NCI-H128 (cell line): ENCODE measurements around the gene ANO4.
"Not testable (repeated sequence)": the region's sequence is repeated elsewhere in the genome, so short reads cannot be mapped to it uniquely, and the experiment has no call there.

ENCODE experiments used
- DNase-seq: peaks from one replicate; lab custom pipeline; 2025; ENCODE audit not compliant: unreplicated experiment; lab: John Stamatoyannopoulos, UW

The ANO4 gene

DNA sequence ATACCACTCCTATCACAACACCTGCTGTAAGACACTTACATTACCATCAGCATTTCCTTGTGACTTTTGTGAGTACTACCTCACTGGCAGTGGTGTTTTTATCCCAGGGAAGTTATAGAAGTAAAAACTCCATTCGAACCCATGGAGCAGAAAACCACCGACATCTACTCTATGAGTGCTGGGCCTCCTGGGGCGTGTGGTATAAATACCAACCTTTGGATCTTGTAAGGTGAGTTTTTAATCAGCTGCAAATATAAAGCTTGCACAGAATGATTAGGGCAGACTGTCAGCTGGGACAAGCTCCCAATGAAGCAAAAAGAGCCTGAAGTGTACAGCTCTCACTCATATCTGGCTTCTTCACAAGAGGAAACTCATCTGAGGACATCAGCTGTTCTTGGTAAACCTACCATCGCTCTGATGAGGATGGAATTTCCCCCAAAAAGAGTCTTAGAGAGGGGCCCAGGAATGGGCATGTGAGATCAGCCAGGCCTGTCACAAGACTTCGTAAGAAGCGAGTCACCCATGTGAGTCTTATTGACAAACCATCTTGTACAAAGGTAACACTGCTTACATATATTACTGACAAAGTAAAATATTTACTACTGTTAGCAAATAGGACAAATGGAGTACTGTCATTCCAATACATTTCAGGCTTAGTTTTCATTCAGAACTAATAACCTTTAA lies 245.4 kb downstream of the ANO4 start:
- no peak for DNase-seq

DNA sequence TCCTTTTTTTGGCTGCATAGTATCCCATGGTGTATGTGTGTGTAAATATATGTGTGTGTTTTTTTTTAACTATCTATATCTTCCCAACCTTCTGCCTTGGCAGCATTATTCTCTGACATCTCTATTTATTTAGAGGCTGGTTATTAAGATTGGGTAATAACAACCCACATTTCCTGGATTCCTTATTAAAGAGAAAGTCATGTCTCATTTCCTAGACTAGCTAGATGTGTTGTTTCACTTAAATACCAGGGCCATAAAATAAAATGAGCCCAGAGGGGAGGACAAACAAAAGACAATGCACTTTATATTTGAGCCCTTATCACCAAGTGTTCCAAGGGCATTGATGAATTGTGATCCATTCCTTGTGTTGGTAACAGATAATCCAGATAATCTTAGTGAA lies 246.4 kb downstream of the ANO4 start:
- DNase-seq, result no peak

DNA sequence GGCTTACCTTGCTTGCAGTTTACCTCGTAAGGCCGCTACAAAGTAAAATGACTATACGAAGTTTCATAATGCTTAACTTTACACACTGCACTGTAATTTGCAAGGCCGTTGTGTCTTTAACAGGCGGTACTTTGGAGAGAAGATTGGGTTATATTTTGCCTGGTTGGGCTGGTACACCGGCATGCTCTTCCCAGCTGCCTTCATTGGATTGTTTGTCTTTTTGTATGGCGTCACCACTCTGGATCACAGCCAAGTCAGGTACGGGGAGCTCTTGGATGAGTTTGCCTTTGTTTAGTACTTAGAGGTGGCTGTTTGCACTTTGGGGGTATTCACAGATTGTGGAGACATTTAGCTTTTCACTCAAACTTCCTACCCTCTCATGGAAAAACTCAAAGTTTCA lies 247.6 kb downstream of the ANO4 start:
- no peak for DNase-seq

DNA sequence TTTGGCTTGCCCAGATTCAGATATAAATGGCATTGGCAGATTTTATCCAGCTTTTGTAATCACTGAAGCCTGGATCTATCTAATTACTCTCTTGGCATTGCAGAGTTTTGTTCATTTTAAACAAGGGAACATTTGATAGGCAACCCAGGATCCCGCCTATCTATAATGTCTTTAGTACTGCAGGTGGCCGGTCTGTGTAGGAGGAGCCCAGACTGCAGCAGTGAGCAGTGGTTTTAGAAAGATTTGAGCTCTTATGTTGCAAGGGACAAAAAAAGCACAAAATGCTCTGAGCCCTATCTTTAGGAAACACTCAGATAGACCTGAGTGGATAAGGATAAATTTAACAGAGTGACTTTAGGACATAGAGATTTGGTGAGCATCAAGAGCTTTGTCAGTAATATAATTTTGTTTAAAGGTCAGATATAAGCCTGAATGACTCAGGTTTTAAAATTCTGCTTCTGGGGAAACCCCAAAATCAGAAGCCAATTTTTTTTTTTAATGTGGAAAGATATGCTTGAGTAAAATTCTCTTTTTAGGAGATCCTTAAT lies 250.0 kb downstream of the ANO4 start:
- no peak for DNase-seq

DNA sequence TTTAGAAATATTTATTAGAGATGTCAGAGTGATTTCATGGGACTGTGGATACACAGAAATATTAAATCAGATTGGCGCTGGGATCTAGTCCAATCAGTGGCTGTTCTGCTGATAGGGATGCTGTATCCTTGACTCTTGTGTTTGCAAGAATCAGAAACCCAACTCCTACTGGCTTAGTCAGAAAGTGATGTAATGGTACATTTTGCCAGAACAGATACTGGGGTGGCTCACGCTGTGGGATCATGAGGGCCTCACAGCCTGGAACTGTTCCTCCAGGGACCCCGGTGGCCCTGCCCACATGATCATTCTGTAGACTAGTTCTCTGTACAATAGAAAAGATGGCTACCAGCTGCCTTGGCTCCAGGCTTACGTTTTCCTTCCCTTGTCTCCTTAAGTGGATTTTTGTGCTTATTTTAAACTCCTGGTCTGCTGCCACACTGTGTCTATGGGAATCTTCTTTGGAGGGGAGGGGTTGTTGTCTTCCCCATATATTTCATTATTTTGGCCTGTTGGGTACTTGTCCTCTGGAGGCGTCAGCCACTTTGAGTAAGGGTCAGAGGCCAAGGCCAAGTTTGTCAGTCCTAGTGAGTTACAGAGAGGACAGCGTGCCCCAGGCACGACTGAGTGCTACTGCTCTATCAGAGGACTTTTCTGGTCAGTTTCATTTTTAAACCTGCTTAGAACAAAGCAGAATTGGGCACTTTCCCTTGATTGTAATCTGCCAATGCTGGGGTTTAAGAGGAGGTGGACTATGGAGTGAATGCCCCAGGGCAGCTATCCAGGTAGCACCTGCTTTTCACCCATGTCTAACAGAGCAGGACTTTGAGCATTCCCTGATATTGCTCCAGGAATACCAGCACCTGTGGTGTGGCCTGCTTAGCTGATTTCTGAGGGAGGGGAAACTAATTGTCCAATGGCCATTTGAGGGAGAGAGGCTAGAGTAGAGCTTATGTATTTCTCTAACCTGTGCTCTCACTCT lies 251.2 kb downstream of the ANO4 start:
- DNase-seq, result no peak

DNA sequence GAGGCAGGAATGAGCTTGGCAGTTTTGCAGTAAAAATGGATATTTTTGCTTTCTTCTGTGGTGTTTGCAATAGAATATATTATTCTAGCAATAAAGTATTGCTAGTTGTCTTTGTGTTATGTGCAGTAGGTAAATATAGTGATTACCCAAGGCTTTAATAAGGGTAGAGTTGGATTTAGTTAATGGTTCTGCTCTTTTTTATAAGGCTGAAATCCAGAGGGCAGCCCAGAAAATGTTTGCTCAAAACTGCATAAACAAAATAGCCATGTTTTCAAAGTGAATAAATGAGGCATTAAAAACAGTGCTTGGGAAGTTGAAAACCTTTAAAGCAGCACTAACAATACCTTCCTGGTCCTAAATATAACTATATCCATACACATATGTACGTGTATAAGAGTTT lies 253.1 kb downstream of the ANO4 start:
- no peak for DNase-seq

DNA sequence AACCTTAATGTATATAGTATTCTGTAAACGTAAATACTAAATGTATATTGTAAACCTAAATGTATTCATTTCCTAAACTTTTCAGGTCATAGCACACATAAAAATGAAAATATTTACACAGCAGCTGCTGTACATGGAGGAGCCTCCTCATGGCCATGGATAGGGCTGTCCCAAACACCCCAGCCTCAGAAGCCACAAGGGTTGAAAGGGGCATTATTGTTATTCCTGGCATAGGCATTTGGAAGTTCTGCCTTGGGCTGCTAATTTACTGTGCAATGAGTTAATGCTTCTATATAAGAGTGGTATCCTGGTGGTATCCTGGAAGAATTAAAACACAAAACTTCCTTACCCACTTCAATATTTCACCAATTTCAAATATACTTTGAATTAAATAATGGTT lies 256.1 kb downstream of the ANO4 start:
- DNase-seq, result no peak

DNA sequence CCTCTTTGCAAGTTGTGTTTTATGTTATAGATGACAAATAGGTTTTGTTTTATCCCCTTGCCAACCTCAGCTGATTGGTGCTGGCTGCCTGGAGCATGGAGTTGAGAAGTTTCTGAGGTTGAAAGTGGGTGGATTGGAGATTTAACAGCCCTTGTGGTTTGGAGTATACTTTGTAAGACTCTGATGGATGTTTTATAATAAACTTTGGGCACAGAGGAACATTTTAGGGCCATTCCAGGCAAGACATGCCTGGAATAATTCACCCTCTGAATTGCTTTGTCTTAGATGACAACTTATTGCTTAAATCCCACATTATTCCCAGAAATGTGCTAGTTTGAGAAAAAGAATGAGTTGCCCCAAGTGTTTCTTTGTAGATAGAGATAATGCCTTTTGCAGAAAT lies 256.6 kb downstream of the ANO4 start:
- DNase-seq, result no peak

DNA sequence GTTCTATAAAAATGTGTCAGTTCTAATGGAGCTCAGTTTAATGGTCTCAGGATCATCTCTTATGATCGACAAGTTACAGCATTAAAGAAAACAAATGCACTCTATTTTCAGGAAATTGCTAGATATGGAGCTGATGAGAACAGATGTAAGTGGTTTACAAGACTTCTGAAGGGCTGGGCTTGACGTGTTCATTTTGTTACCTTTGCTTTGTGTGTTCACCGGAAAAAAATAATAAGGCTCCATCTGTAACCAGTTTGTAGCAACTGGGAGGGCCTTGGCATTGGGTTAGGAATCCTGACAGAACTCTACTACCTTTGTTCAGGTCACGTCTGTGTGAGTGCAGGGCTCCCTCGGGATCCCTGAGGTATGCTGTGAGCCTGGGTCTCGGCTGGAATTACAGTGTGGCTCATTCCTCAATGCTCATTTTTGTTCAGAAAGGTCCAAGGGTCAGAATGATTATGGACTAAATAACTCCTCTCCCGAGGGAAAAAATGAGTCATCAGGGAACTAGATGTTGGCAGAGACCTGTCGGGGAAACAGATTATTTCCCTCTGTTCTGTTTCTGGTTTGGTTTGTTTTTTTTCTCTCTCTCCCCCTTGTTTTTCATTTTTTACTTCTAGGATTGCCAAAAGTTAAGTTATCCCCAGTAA lies 257.4 kb downstream of the ANO4 start:
- no peak for DNase-seq

DNA sequence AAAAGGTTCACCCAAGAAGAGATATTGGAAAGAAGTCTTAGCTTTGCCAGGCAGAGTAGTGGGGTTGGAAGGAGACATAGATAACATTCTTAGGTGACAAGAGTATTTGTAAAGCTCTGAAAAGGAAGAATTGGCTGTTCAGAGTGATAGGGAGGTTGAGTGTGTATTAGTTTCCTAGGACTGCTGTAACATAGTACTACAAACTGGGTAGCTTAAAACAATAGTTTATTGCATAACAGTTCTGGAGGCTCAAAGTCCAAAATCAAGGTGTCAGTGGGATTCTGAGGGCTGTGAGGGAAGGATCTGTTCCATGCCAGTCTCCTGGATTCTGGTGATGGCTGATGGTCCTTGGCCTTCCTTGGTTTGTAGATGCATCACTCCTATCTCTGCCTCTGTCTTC lies 258.6 kb downstream of the ANO4 start:
- no peak for DNase-seq

DNA sequence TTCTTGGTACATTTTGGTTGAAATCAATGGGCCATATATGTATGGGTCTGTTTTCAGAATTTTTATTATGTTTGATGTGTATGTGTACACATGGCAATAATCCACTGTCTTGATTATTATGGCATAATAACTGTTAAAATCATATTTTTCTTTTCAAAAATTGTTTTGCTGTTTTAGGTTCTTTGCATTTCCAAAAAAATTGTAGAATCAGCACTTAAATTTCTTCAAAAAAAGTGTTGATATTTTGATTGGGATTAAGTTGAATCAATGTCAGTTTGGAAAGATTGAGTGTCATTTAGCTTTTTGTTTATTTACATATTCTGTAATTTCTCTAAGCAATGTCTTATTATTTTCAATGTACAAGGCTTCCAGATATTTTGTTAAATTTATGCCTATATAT lies 261.4 kb downstream of the ANO4 start:
- DNase-seq, result no peak

DNA sequence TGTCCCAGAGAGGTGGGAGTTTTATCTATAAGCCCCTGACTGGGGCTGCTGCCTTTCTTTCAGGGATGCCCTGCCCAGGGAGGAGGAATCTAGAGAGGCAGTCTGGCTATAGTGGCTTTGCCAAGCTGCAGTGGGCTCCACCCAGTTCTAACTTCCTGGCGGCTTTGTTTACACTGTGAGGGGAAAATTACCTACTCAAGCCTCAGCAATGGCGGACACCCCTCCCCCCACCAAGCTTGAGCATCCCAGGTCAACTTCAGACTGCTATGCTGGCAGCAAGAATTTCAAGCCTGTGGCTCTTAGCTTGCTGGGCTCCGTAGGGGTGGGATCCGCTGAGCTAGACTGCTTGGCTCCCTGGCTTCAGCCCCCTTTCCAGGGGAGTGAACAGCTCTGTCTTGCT lies 267.9 kb downstream of the ANO4 start:
- not testable (repeated sequence) for DNase-seq

DNA sequence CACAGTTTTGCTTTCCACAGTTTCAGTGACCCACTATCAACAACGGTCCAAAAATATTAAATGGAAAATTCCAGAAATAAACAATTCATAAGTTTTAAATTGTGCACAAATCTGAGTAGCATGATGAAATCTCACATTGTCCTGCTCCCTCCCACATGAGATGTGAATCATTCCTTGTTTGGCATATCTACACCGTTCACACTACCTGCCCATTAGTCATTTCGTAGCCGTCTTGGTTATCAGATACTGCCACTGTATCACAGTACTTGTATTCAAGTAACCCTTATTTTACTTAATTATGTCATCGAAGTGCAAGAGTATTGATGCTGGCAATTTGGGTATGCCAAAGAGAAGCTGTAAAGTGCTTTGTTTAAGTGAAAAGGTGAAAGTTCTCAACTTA lies 270.1 kb downstream of the ANO4 start:
- no peak for DNase-seq

DNA sequence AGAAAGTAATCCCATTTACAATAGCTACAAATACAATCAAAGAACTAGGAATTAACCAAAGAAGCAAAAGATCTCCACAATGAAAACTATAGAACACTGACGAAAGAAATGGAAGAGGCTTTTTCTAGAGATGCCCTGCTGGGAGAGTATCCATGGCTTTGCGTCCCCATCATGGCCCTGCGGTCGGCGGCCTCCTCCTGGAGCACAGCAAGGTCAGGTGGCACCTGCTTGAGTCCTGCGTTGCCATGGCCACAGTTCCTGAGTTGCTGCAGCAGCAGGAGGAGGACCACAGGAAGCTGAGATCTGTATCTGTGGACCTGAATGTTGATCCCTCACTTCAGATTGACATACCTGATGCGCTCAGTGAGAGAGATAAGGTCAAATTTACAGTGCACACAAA lies 271.9 kb downstream of the ANO4 start:
- no peak for DNase-seq

DNA sequence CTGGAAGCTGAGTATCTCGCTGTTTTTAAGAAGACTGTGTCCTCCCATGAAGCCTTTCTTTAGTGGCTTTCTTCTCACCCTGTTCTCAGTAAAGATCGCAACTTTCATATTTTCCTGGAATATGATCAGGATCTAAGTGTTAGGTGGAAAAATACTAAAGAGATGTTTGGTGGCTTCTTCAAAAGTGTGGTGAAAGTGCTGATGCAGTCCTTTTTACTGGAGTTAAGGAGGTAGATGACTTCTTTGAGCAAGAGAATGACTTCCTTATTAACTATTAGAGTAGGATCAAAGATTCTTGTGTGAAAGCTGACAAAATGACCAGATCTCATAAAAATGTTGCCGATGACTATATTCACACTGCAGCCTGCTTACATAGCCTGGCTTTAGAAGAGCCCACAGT lies 273.8 kb downstream of the ANO4 start:
- DNase-seq, result no peak

DNA sequence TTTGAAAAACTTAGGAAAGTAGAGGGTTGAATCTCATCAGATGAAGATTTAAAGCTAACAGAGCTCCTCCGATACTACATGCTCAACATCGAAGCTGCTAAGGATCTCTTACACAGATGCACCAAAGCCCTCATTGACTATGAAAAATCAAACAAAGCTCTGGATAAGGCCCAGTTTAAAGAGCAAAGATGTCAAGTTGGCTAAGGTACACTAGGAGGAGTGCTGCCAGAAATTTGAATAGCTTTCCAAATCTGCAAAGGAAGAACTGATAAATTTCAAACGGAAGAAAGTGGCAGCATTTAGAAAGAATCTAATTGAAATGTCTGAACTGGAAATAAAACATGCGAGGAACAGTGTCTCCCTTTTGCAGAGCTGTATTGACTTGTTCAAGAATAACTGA lies 274.3 kb downstream of the ANO4 start:
- no peak for DNase-seq

DNA sequence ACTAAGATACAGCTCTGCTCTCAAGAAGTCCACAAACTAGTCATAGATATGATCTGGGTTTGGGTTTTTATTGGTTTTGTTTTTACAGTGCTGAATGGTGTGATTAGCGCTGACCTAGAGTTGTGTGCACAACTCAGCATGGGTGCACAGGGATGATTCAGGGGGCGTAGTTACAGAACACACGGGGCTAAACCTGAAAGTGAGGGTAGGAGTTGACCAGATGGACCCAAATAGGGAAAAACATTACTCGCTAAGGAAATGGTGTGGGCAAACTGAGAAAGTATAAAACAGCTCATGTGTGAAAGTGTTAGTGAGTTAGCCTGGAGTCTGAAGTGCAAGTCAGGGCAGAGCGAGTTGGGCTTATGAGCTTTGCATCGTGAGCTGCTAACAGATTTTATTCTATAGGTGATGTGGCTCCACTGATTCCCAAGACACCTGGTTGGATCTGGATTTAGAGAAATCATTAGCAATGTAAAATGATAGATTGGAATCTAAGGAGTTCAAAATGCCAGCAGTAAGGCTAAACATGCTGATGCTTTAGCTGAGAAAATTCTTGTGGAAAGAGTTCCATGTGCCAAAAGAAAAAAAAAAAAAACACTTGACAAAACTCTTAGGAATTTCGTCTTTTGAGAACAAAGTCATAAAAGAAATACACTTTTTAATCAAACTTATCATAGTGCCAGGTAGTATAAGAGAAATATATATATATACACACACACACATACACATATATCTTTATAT lies 280.5 kb downstream of the ANO4 start:
- DNase-seq, result no peak

DNA sequence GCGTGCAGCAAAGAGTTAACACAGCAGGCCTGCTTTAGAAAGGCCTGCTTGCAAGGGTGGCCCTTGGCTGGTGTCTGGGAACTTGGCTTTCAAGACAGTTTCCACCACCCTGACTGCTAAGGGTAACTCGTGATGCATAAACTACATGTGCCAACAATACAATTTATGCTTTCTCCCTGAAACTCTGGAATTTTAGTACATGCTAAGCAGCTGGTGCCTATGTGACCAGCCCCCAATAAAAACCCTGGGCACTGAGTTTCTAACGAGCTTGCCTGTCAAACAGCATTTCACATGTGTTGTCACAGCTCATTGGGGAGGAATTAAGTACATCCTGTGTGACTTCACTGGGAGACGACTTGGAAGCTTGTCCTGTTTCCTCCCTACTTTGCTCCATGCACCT lies 282.3 kb downstream of the ANO4 start:
- DNase-seq, result no peak

DNA sequence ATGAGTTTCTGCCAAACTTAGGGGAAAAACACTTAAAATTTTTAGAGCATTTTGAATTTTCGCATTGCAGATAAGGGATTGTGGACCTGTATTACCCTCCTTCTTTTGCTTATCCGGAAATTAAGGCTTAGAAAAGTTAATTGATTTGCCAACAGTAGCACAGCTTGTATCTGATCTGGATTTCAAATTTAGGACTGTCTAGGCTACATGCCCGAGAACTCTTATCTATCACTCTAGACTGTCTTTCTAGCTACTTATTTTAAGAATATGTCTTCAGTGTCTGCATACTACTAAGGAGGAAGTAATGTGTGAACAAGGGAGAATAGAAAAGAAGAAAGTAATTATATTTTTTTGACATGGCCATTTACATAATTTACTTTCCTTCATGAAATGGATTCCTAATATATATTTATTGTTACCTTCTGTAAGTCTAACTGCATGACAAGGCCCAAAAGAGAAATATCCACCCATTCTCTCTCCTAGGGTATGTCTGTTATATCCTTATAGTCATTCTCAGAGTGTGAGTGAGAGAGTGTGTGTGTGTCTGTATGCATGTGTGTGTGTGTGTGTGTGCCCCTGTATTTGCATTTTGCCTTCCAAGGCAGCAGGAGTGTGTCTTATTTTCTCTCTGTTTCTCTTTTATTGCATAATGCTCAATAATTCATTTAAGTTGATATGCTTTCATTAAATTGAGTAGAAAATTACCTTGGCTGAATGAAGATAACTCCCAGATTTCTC lies 283.4 kb downstream of the ANO4 start:
- no peak for DNase-seq

DNA sequence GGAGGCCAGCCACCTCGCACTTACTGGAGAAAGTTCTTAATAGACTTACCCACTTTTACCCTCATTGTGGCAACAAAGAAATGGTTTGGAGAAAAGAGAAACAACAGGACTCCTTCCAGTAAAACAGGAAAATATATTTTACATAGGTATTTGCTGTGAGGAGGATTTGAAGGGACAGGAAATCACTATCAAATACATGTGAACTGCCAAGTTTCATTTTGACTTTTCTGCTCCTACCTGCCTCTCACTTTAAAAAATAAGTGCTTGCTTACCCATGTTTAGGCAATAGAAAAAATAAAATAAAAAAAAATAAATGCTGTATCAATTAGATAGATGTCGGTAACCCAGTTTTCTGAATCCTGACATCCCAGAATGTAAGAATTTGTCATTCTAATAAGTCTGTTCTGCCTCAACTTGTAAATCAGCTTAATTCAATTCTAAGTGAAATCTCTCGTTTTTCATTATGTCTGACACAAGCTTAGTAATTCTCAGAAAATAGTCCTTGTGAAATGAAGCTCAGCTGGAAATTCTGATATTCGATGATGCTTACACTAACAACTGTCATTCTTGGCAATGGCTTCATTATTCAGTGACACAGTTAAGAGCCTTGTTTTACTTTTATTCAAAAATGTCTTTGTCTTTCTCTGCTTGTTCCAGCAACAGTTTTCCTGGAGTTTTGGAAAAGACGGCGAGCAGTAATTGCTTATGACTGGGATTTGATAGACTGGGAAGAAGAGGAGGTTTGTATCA lies 284.1 kb downstream of the ANO4 start:
- DNase-seq, result no peak
